Neural progenitor cell (in vitro differentiated cells): ENCODE measurements around the gene SDK1. TPM values are rescaled to one million over a fixed set of nuclear protein-coding genes. Genes with fewer than 3 reads are reported as not detected.

Experiments
- DNase-seq: peaks from one replicate; pipeline ENCODE4 v3.0.0-alpha.2; 2016; ENCODE audit warnings: low spot score
- H2AFZ ChIP-seq: fragments of 200-600 bp; sonication (generic); replicated peaks from 2 replicates; pipeline ENCODE4 v1.6.1; 2016; ENCODE audit warnings: antibody characterized with exemption
- H3F3A ChIP-seq: fragments of 200-600 bp; sonication (generic); 2 replicates; pipeline ENCODE4 v1.6.1; 2016; ENCODE audit warnings: antibody characterized with exemption, low read depth
- H3K27ac ChIP-seq: fragments of 200-600 bp; sonication (generic); 2 replicates; pipeline ENCODE4 v1.5.1; 2016; ENCODE audit warnings: mild to moderate bottlenecking
- H3K27me3 ChIP-seq: fragments of 200-600 bp; sonication (generic); 2 replicates; pipeline ENCODE4 v1.6.1; 2016; ENCODE audit warnings: mild to moderate bottlenecking, moderate library complexity
- H3K36me3 ChIP-seq: fragments of 200-600 bp; sonication (generic); 2 replicates; pipeline ENCODE4 v1.5.1; 2016
- H3K4me1 ChIP-seq: fragments of 200-600 bp; sonication (generic); 2 replicates; pipeline ENCODE4 v1.6.1; 2016; ENCODE audit warnings: mixed run types
- H3K4me2 ChIP-seq: fragments of 200-600 bp; sonication (generic); 2 replicates; pipeline ENCODE4 v1.6.1; 2016
- H3K4me3 ChIP-seq: fragments of 200-600 bp; sonication (generic); 2 replicates; pipeline ENCODE4 v1.5.1; 2016
- H3K79me2 ChIP-seq: fragments of 200-600 bp; sonication (generic); 2 replicates; pipeline ENCODE4 v1.6.1; 2016; ENCODE audit warnings: low read depth
- H3K9ac ChIP-seq: fragments of 200-600 bp; sonication (generic); 2 replicates; pipeline ENCODE4 v1.6.1; 2016
- H3K9me3 ChIP-seq: fragments of 200-600 bp; sonication (generic); 2 replicates; pipeline ENCODE4 v1.5.1; 2016; ENCODE audit warnings: low read depth
- H4K20me1 ChIP-seq: fragments of 200-600 bp; sonication (generic); 2 replicates; pipeline ENCODE4 v1.6.1; 2016; ENCODE audit warnings: low read depth
- H3K27ac Mint-ChIP-seq: 3 replicates; pipeline ENCODE4 v1.8.0; 2021; ENCODE audit warnings: mixed read lengths
- H3K27me3 Mint-ChIP-seq: 2 replicates; pipeline ENCODE4 v1.8.0; 2022; ENCODE audit warnings: low read depth, mild to moderate bottlenecking, inconsistent platforms, moderate library complexity, mixed read lengths; ENCODE audit not compliant: insufficient read depth
- H3K36me3 Mint-ChIP-seq: 3 replicates; pipeline ENCODE4 v1.8.0; 2021; ENCODE audit warnings: mixed read lengths
- H3K4me1 Mint-ChIP-seq: 3 replicates; pipeline ENCODE4 v1.8.0; 2021; ENCODE audit warnings: mixed read lengths
- H3K4me3 Mint-ChIP-seq: 3 replicates; pipeline ENCODE4 v1.8.0; 2021; ENCODE audit warnings: mild to moderate bottlenecking, moderate library complexity, mixed read lengths
- H3K9me3 Mint-ChIP-seq: 3 replicates; pipeline ENCODE4 v1.8.0; 2020; ENCODE audit warnings: mixed read lengths
- CTCF ChIP-seq: fragments of 200-600 bp; sonication (generic); IDR thresholded peaks from 2 replicates; pipeline ENCODE4 v1.5.1; 2017; ENCODE audit warnings: antibody characterized with exemption, mild to moderate bottlenecking
- EZH2 ChIP-seq: fragments of 200-600 bp; sonication (generic); IDR thresholded peaks from 2 replicates; pipeline ENCODE4 v1.6.1; 2017; ENCODE audit warnings: antibody characterized with exemption, mild to moderate bottlenecking, moderate library complexity
- EZH2phosphoT487 ChIP-seq: fragments of 200-600 bp; sonication (generic); IDR thresholded peaks from 2 replicates; pipeline ENCODE4 v1.6.1; 2017; ENCODE audit warnings: antibody characterized with exemption
- total RNA-seq: library from RNA; depleted of rRNA; stranded (reverse); fragments of >200 nt; gene quantifications from 2 replicates; pipeline ENCODE4 v1.2.3, GENCODE V29; 2015; ENCODE audit warnings: low replicate concordance

The SDK1 gene
- total RNA-seq, 1 donor from 2014 or later = 4.9 TPM

DNA sequence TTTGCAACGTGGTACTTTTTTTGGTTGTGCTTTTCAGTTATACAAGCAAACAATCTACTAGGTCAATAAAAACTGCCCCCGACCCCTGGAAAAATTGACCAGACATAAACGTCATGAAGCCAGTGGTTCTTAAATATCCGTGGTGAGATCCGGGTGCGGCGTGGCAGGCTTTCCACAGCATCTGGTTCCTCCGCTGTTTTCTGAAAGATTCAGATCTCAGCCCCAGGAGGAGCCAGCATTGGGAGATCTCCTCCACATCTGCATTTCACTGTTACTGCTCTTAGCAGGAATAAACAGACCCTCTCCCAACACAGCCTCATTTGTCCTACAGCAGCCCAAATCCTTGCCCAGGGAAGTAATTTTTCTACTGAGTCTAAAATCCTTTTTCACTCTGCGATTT is 716.7 kb downstream of the SDK1 start:
- TF ChIP-seq EZH2phosphoT487 = no peak
- no peak for TF ChIP-seq CTCF
- TF ChIP-seq EZH2 = no peak
- Histone ChIP-seq H4K20me1 (no peaks in the 10 kb centered on the region), H3K27ac (no peak overlapping the region), H3K27me3 (no peaks in the 10 kb centered on the region), H3K9me3 (no peaks in the 10 kb centered on the region), H3K9ac (no peak overlapping the region), H2AFZ (no peak overlapping the region), H3K4me2 (no peak overlapping the region), H3K79me2 (no peaks in the 10 kb centered on the region), H3K4me3 (no peak overlapping the region), H3F3A (no peaks in the 10 kb centered on the region), H3K36me3 (no peaks in the 10 kb centered on the region), H3K4me1 (peaks cover 19% of the 10 kb centered on the region)
- Mint-ChIP-seq H3K9me3 (peaks cover 34% of the 10 kb centered on the region), H3K4me3 (no peak overlapping the region), H3K36me3 (peaks cover 46% of the 10 kb centered on the region), H3K27ac (no peak overlapping the region), H3K4me1 (peaks cover 19% of the 10 kb centered on the region), H3K27me3 (peaks cover 8% of the 10 kb centered on the region)
- DNase-seq = no peak

DNA sequence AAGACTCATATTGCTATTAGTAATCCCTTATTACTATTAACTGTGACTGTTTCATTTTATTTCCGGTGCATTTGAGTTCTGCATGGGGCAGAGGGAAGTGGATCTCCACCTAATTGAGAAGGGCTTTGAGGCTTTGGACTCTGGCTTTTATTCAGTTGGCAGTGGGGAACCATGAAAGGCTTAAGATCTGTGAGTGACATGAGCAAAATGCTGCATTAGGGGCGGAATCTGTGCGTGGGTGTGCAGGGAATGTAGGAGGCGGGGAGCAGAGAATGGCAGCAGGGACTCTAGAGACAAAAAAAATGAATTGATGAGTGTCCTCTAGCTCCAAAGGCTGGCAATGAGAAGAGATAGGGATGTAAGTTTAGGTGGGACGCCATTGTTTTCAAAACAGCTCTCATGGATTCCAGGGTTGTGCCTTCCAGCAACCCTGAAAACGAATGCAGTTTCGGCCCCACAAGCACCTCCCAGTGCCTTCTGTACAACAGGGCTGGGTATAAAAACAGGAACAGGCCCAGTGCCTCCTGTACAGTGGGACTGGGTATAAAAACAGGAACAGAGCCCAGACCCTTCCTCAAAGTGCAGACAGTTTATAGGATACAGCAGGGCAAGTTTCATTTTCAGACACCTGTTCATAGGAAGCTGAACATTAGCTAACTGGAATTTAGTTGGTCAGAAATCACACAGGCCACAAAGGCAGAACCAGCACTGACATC is 717.7 kb downstream of the SDK1 start:
- Histone ChIP-seq H3K9me3 (no peaks in the 10 kb centered on the region), H3K27me3 (no peaks in the 10 kb centered on the region), H3K4me3 (no peak overlapping the region), H3K27ac (no peak overlapping the region), H3K36me3 (no peaks in the 10 kb centered on the region), H3K79me2 (no peaks in the 10 kb centered on the region), H3K9ac (no peak overlapping the region), H3K4me2 (no peak overlapping the region), H3F3A (no peaks in the 10 kb centered on the region), H3K4me1 (peaks cover 9% of the 10 kb centered on the region), H2AFZ (no peak overlapping the region), H4K20me1 (no peaks in the 10 kb centered on the region)
- H3K4me1 Mint-ChIP-seq = peaks cover 14% of the 10 kb centered on the region
- H3K27me3 Mint-ChIP-seq = peaks cover 8% of the 10 kb centered on the region
- DNase-seq = no peak
- no peak overlapping the region for H3K27ac Mint-ChIP-seq
- H3K9me3 Mint-ChIP-seq = peaks cover 34% of the 10 kb centered on the region
- peaks cover 50% of the 10 kb centered on the region for H3K36me3 Mint-ChIP-seq
- TF ChIP-seq EZH2phosphoT487 = no peak
- no peak for TF ChIP-seq CTCF
- TF ChIP-seq EZH2 = no peak
- H3K4me3 Mint-ChIP-seq = no peak overlapping the region

- Histone ChIP-seq H3F3A (no peaks in the 10 kb centered on the region), H4K20me1 (no peaks in the 10 kb centered on the region), H3K27ac (no peak overlapping the region), H2AFZ (no peak overlapping the region), H3K27me3 (no peaks in the 10 kb centered on the region), H3K4me1 (no peaks in the 10 kb centered on the region), H3K4me3 (no peak overlapping the region), H3K79me2 (no peaks in the 10 kb centered on the region), H3K4me2 (no peak overlapping the region), H3K9ac (no peak overlapping the region), H3K36me3 (no peaks in the 10 kb centered on the region), H3K9me3 (no peaks in the 10 kb centered on the region)
- Mint-ChIP-seq H3K27me3 (peaks cover 8% of the 10 kb centered on the region), H3K27ac (no peak overlapping the region), H3K36me3 (peaks cover 50% of the 10 kb centered on the region), H3K4me1 (peaks cover 4% of the 10 kb centered on the region), H3K4me3 (no peak overlapping the region), H3K9me3 (peaks cover 34% of the 10 kb centered on the region)
- TF ChIP-seq CTCF (no peak), EZH2phosphoT487 (no peak), EZH2 (no peak)
- DNase-seq = no peak
Measured at GRCh38 chr7:4020086-4020485, 719.0 kb downstream of the SDK1 start.
